BJ (cell line): ENCODE measurements around the gene PHKA2. TPM values are rescaled to one million over a fixed set of nuclear protein-coding genes. Genes with fewer than 3 reads are reported as not detected.
"Not testable (repeated sequence)": the region's sequence is repeated elsewhere in the genome, so short reads cannot be mapped to it uniquely, and the experiment has no call there.

Experiments
- CTCF ChIA-PET: fragments of 350-600 bp; formaldehyde crosslinking; extraction: SDS; loops from one replicate; lab custom pipeline; 2021; ENCODE audit warnings: antibody characterized with exemption, inconsistent platforms; lab: Yijun Ruan, JAX
- POLR2A ChIA-PET: fragments of 300-600 bp; sonication (Branson Sonifier 250); formaldehyde crosslinking; extraction: SDS; loops from one replicate; lab custom pipeline; 2021; ENCODE audit warnings: antibody characterized with exemption; lab: Charles Lee
- DNase-seq: peaks from one replicate; pipeline ENCODE4 v3.0.0-alpha.2; 2011; ENCODE audit warnings: low read depth
- H3K27me3 ChIP-seq: 2 replicates; pipeline ENCODE4 v1.6.0; 2011; ENCODE audit warnings: low read length; ENCODE audit not compliant: control insufficient read depth, insufficient read depth
- H3K36me3 ChIP-seq: 2 replicates; pipeline ENCODE4 v1.5.1; 2011; ENCODE audit warnings: low read length; ENCODE audit not compliant: control insufficient read depth, insufficient read depth
- H3K4me3 ChIP-seq: 2 replicates; pipeline ENCODE4 v1.5.1; 2011; ENCODE audit warnings: low read depth, mild to moderate bottlenecking, control low read depth, low read length
- polyA plus RNA-seq: library from polyadenylated mRNA; depleted of rRNA; stranded (reverse); fragments of >200 nt; gene quantifications from 2 replicates; pipeline ENCODE4 v1.2.3, GENCODE V29; 2011
- TF ChIP-seq, protein P1 (sequence below): IDR thresholded peaks from 2 replicates; pipeline ENCODE4 v1.5.1; 2011; ENCODE audit warnings: low read depth, mild to moderate bottlenecking, control low read depth, inconsistent platforms, low read length, moderate library complexity; ENCODE audit not compliant: insufficient read depth

Gene PHKA2
- polyA plus RNA-seq, 1 experiment = 23.1 TPM

DNA sequence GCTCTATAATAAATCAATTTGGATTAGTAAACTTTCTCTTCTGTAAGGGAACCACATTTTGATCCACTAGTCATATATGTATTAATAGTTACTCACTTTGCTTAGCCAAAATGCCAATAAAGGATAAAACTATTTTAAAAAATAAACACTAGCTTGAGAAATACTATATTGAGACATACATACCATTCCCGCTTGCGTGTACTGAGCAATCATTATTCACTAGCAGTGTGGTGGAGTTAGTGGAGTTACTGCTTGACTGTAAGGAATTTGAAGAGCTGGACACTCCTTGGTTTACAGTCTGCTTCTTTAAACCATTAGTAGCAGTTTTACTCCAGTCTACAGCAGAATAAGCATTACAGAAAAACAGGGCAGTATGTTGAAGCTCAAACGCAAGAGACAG, 10.8 kb upstream of the PHKA2 start:
- Histone ChIP-seq H3K4me3 (no peak overlapping the region), H3K27me3 (no peaks in the 10 kb centered on the region), H3K36me3 (no peaks in the 10 kb centered on the region)
- ChIA-PET POLR2A (interaction anchor here (0.7 kb wide), 1 partner anchor 23 kb away, joined by 5 read pairs; no protein-coding TSS in a partner anchor), CTCF (interaction anchor here (1.0 kb wide), 1 partner anchor 13 kb away, joined by 3 read pairs; no protein-coding TSS in a partner anchor)
- TF ChIP-seq, protein P1, sequence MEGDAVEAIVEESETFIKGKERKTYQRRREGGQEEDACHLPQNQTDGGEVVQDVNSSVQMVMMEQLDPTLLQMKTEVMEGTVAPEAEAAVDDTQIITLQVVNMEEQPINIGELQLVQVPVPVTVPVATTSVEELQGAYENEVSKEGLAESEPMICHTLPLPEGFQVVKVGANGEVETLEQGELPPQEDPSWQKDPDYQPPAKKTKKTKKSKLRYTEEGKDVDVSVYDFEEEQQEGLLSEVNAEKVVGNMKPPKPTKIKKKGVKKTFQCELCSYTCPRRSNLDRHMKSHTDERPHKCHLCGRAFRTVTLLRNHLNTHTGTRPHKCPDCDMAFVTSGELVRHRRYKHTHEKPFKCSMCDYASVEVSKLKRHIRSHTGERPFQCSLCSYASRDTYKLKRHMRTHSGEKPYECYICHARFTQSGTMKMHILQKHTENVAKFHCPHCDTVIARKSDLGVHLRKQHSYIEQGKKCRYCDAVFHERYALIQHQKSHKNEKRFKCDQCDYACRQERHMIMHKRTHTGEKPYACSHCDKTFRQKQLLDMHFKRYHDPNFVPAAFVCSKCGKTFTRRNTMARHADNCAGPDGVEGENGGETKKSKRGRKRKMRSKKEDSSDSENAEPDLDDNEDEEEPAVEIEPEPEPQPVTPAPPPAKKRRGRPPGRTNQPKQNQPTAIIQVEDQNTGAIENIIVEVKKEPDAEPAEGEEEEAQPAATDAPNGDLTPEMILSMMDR = no peak
- DNase-seq = peak; percentile 37

DNA sequence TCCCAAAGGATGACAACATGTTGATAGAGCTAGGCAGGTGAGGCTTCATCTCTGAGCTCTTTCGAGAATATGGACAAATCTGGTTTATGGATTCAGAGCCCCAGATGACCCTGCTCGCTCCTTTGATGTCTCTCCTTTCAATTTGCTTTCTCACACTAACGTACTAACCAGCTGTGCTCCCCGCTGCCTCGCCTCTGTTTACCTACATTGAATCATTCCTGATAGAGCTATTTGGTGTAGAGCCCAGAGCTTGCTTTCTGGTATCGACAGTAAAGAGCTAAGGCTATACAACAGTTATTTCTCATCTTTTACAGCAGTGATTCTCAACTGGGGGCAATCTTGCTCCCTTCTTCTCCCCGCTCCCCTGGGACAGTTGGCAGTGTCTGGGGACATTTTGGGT, 8.9 kb upstream of the PHKA2 start:
- Histone ChIP-seq H3K36me3 (no peaks in the 10 kb centered on the region), H3K27me3 (no peaks in the 10 kb centered on the region), H3K4me3 (no peak overlapping the region)
- ChIA-PET POLR2A (no interaction called here), CTCF (no interaction called here)
- no peak for DNase-seq
- TF ChIP-seq, protein P1 = no peak

DNA sequence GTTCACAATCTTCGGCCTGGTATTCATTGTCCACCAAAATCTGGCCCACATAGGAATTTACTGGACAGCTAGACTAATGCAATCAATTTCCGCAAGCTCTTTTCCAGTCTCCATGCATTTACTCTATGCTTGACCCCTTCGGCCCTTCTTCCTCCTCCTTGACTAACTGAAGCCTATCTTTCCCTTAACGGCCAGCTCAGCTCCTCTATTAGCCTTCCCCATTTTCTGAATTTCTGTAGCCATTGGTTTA, 1.2 kb upstream of the PHKA2 start:
- TF ChIP-seq, protein P1 = no peak
- CTCF ChIA-PET = interaction anchor here (0.6 kb wide), 1 partner anchor 463 kb away, joined by 3 read pairs; no protein-coding TSS in a partner anchor
- POLR2A ChIA-PET = interaction anchor here (0.5 kb wide), 1 partner anchor 55 kb away, joined by 3 read pairs; no protein-coding TSS in a partner anchor
- Histone ChIP-seq H3K4me3 (peak overlapping the region; percentile 67), H3K36me3 (no peaks in the 10 kb centered on the region), H3K27me3 (no peaks in the 10 kb centered on the region)
- no peak for DNase-seq

DNA sequence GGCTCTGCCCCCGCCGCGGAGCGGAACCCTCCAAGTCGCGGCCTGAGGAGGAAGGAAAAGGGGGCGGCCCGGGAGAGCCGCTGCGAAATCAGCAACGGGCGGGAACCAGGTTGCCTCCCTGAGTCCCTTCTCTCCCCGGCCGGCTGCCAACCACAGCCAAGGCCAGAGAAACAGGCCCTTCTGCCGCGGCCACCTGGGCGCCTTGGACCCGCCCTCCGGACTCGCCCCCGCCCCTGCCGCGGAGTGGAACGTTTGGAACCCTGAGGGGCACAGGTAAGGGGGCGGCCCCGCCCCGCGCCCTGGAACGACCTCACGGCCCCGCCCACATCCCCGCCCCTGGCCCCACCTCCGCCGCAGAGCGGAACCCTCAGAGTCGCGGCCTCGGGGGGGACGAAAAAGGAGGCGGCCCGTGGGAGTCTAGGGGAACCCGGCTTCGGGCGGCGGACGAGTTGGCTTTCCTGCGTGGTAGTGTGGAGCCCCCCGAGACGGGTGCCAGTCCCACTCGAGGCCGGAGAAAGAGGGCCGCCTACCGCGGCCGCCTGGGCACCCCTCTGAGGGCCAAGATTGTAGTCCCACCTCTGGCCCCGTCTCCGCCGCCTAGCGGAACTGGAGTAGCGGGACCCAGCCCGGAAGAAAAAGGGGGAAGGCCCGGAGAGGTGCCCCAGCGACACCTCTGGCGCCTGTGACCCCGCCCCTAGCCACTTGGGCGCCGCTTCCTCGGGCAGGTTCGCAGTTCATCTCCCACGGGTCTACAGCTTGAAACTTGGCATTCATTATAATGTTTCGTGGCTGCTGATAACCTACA, 669 bp upstream of the PHKA2 start:
- H3K4me3 ChIP-seq = peak overlapping the region; percentile 67
- DNase-seq = no peak
- no peaks in the 10 kb centered on the region for H3K27me3 ChIP-seq
- CTCF ChIA-PET = interaction anchor here (0.6 kb wide), 1 partner anchor 462 kb away, joined by 3 read pairs; no protein-coding TSS in a partner anchor
- H3K36me3 ChIP-seq = no peaks in the 10 kb centered on the region
- TF ChIP-seq, protein P1 = peak; percentile 64
- POLR2A ChIA-PET = interaction anchor here (0.5 kb wide), 1 partner anchor 55 kb away, joined by 3 read pairs; no protein-coding TSS in a partner anchor

DNA sequence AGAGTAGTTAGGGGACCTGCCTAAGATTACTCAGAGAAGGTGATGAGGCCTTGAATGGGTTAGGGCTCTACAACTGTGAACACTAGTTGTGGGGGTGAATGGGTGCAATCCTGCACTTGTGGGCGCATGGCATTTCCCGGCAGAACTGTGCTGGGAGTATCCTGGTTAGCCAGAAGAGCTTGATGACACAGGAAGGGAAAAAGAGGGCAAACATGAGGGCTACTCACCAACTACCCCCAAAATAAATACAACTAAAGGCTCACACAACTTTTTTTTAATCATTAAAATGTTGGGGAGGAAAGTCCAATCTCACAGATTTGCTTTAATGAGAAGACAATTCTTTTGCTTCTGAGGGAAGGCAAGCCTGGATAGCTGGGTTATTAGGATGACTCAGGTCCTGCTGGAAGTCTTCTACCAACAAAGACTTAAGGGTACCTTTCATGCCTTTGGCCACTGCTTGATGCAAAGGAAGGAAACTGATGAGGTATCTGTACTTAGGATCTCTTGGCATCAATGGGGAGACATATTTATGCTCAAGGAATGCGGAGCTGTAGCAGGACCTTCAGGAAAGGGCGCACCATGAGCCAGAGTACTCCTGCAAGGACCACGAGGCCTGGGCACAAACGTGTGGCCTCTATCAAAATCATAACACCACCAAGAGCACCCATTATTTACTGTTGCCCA, 2.6 kb downstream of the PHKA2 start:
- TF ChIP-seq, protein P1 = no peak
- H3K27me3 ChIP-seq = no peaks in the 10 kb centered on the region
- no peak overlapping the region for H3K4me3 ChIP-seq
- no peak for DNase-seq
- H3K36me3 ChIP-seq = no peaks in the 10 kb centered on the region
- ChIA-PET POLR2A (no interaction called here), CTCF (interaction anchor here (1.3 to 2.1 kb wide), 3 partner anchors 10 to 14 kb away, joined by 3 to 5 read pairs (median 4); no protein-coding TSS in a partner anchor)

DNA sequence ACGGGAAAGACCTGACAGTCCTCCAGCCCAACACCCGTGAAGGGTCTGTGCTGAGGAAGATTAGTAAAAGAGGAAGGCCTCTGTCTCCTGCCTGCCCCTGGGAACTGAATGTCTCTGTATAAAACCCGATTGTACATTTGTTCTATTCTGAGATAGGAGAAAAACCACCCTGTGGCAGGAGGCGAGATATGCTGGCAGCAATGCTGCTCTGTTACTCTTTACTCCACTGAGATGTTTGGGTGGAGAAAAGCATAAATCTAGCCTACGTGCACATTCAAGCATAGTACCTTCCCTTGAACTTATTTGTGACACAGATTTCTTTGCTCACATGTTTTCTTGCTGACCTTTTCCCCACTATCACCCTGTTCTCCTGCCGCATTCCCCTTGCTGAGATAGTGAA, 3.7 kb downstream of the PHKA2 start:
- H3K4me3 ChIP-seq, H3K36me3 ChIP-seq, POLR2A ChIA-PET, DNase-seq, H3K27me3 ChIP-seq: not testable (repeated sequence)
- CTCF ChIA-PET = interaction anchor here (2.1 kb wide), 1 partner anchor 11 kb away, joined by 5 read pairs; no protein-coding TSS in a partner anchor
